ENCODE measurements around the gene LRRC56.

Gene LRRC56

GRCh38 chr11:579830-580601 lies 42.7 kb downstream of the LRRC56 start:
- TF ChIP-seq CTCF (IDR thresholded peaks at IDR 0.05; ENCODE audit: extremely low read depth, missing control alignments): no peak
- DNase-seq (ENCODE audit: low spot score): no peak

- no peak for DNase-seq (ENCODE audit: low spot score)
- TF ChIP-seq CTCF (IDR thresholded peaks at IDR 0.05; ENCODE audit: extremely low read depth, missing control alignments): no peak
Observed at GRCh38 chr11:581342-581741, 44.0 kb downstream of the LRRC56 start.

GRCh38 chr11:581752-582151 lies 44.4 kb downstream of the LRRC56 start:
- TF ChIP-seq CTCF (IDR thresholded peaks at IDR 0.05; ENCODE audit: extremely low read depth, missing control alignments): no peak
- no peak for DNase-seq (ENCODE audit: low spot score)

GRCh38 chr11:584287-584686 lies 47.0 kb downstream of the LRRC56 start:
- TF ChIP-seq CTCF (IDR thresholded peaks at IDR 0.05; ENCODE audit: extremely low read depth, missing control alignments): no peak
- DNase-seq (ENCODE audit: low spot score): no peak

GRCh38 chr11:586376-587316 lies 49.3 kb downstream of the LRRC56 start:
- TF ChIP-seq CTCF (IDR thresholded peaks at IDR 0.05; ENCODE audit: extremely low read depth, missing control alignments): no peak
- DNase-seq (ENCODE audit: low spot score): no peak

- DNase-seq (ENCODE audit: low spot score): no peak
- no peak for TF ChIP-seq CTCF (IDR thresholded peaks at IDR 0.05; ENCODE audit: extremely low read depth, missing control alignments)
Observed at GRCh38 chr11:587546-587945, 50.2 kb downstream of the LRRC56 start.

- DNase-seq (ENCODE audit: low spot score): no peak
- TF ChIP-seq CTCF (IDR thresholded peaks at IDR 0.05; ENCODE audit: extremely low read depth, missing control alignments): no peak
Observed at GRCh38 chr11:587978-588380, 50.7 kb downstream of the LRRC56 start.

Data from GM20000 (cell line).